HG02973 (cell line): ENCODE results near the gene CD248.
"Not testable (repeated sequence)": the region's sequence is repeated elsewhere in the genome, so short reads cannot be mapped to it uniquely, and the experiment has no call there.

Source experiments
- ATAC-seq: cut with Tn5 transposase; IDR thresholded peaks from one replicate; pipeline ENCODE4 v1.9.1; 2021; ENCODE audit warnings: moderate library complexity; ENCODE audit not compliant: unreplicated experiment

The CD248 gene

GRCh38 chr11:66328302-66329144, 11.7 kb upstream of the CD248 start:
- no peak for ATAC-seq

GRCh38 chr11:66328031-66328301, 11.1 kb upstream of the CD248 start:
- no peak for ATAC-seq

- ATAC-seq: no peak
These were observed 10.6 kb upstream of the CD248 start for GRCh38 chr11:66327171-66328030.

GRCh38 chr11:66326261-66327111, 9.6 kb upstream of the CD248 start:
- ATAC-seq: no peak

GRCh38 chr11:66325263-66325671, 8.4 kb upstream of the CD248 start:
- no peak for ATAC-seq

GRCh38 chr11:66324664-66325063, 7.8 kb upstream of the CD248 start:
- ATAC-seq: no peak

- ATAC-seq: no peak
These were observed 6.8 kb upstream of the CD248 start for GRCh38 chr11:66323684-66324083.

GRCh38 chr11:66322732-66323427, 6.0 kb upstream of the CD248 start:
- no peak for ATAC-seq

GRCh38 chr11:66321606-66322005, 4.8 kb upstream of the CD248 start:
- no peak for ATAC-seq

GRCh38 chr11:66320748-66321147, 3.9 kb upstream of the CD248 start:
- ATAC-seq: not testable (repeated sequence)

GRCh38 chr11:66320289-66320688, 3.4 kb upstream of the CD248 start:
- ATAC-seq: not testable (repeated sequence)

- no peak for ATAC-seq
These were observed 1.7 kb upstream of the CD248 start for GRCh38 chr11:66318600-66318970.

GRCh38 chr11:66317723-66318599, 1.1 kb upstream of the CD248 start:
- no peak for ATAC-seq

GRCh38 chr11:66317322-66317722, 478 bp upstream of the CD248 start:
- ATAC-seq: no peak

GRCh38 chr11:66315921-66316811, 678 bp downstream of the CD248 start:
- no peak for ATAC-seq

GRCh38 chr11:66315498-66315885, 1.4 kb downstream of the CD248 start:
- ATAC-seq: no peak

GRCh38 chr11:66314561-66315497, 2.0 kb downstream of the CD248 start:
- ATAC-seq: no peak

- ATAC-seq: no peak
These were observed 2.7 kb downstream of the CD248 start for GRCh38 chr11:66314186-66314501.
